GM23338 (cell line): ENCODE data around the gene SSH2. TPM values are rescaled to one million over a fixed set of nuclear protein-coding genes. Genes with fewer than 3 reads are reported as not detected.

Experiments
- ATAC-seq: fragments of 200-7000 bp; cut with Tn5 transposase; 3 replicates; pipeline ENCODE4 v1.9.1; 2020
- DNase-seq: peaks from one replicate; pipeline ENCODE4 v3.0.0-alpha.2; 2015; ENCODE audit warnings: low spot score
- H2AFZ ChIP-seq: fragments of 200-600 bp; sonication (generic); 2 replicates; pipeline ENCODE4 v1.8.0; 2016; ENCODE audit warnings: antibody characterized with exemption, mild to moderate bottlenecking, moderate library complexity
- H3F3A ChIP-seq: fragments of 200-600 bp; sonication (generic); replicated peaks from 2 replicates; pipeline ENCODE4 v1.8.0; 2017; ENCODE audit warnings: antibody characterized with exemption, mixed run types, low read depth
- H3K27ac ChIP-seq: fragments of 200-600 bp; sonication (generic); 2 replicates; pipeline ENCODE4 v1.6.1; 2016; ENCODE audit warnings: low read depth
- H3K27me3 ChIP-seq: fragments of 200-600 bp; sonication (generic); 2 replicates; pipeline ENCODE4 v1.8.0; 2016; ENCODE audit warnings: mild to moderate bottlenecking, mixed run types, moderate library complexity; ENCODE audit not compliant: insufficient read depth
- H3K36me3 ChIP-seq: fragments of 200-600 bp; sonication (generic); 2 replicates; pipeline ENCODE4 v1.8.0; 2016; ENCODE audit warnings: mild to moderate bottlenecking; ENCODE audit not compliant: insufficient read depth
- H3K4me1 ChIP-seq: fragments of 200-600 bp; sonication (generic); 2 replicates; pipeline ENCODE4 v1.8.0; 2016; ENCODE audit warnings: mild to moderate bottlenecking, moderate library complexity; ENCODE audit not compliant: insufficient read depth
- H3K4me2 ChIP-seq: fragments of 200-600 bp; sonication (generic); 2 replicates; pipeline ENCODE4 v1.7.1; 2017; ENCODE audit warnings: mixed run types
- H3K4me3 ChIP-seq: fragments of 200-600 bp; sonication (generic); 2 replicates; pipeline ENCODE4 v1.6.1; 2016; ENCODE audit warnings: mixed run types
- H3K79me2 ChIP-seq: fragments of 200-600 bp; sonication (generic); replicated peaks from 2 replicates; pipeline ENCODE4 v1.8.0; 2017; ENCODE audit warnings: mild to moderate bottlenecking; ENCODE audit not compliant: insufficient read depth
- H3K9me2 ChIP-seq: fragments of 200-600 bp; sonication (generic); 2 replicates; pipeline ENCODE4 v1.8.0; 2017; ENCODE audit not compliant: insufficient read depth
- H4K20me1 ChIP-seq: fragments of 200-600 bp; sonication (generic); replicated peaks from 2 replicates; pipeline ENCODE4 v1.8.0; 2017; ENCODE audit warnings: mild to moderate bottlenecking; ENCODE audit not compliant: insufficient read depth
- H3K27ac Mint-ChIP-seq: 2 replicates; pipeline ENCODE4 v1.8.0; 2020; ENCODE audit warnings: inconsistent platforms, mild to moderate bottlenecking, moderate library complexity, mixed read lengths
- H3K27me3 Mint-ChIP-seq: 3 replicates; pipeline ENCODE4 v1.8.0; 2022; ENCODE audit warnings: low read depth, mild to moderate bottlenecking, moderate library complexity, mixed read lengths, inconsistent platforms; ENCODE audit not compliant: insufficient read depth, poor library complexity
- H3K36me3 Mint-ChIP-seq: 3 replicates; pipeline ENCODE4 v1.8.0; 2021; ENCODE audit warnings: low read depth, mild to moderate bottlenecking, inconsistent platforms, moderate library complexity, mixed read lengths
- H3K4me1 Mint-ChIP-seq: 3 replicates; pipeline ENCODE4 v1.8.0; 2020; ENCODE audit warnings: mild to moderate bottlenecking, inconsistent platforms, mixed read lengths
- H3K4me3 Mint-ChIP-seq: 3 replicates; pipeline ENCODE4 v1.8.0; 2021; ENCODE audit warnings: moderate library complexity, mild to moderate bottlenecking, inconsistent platforms, mixed read lengths
- H3K9me3 Mint-ChIP-seq: 3 replicates; pipeline ENCODE4 v1.8.0; 2020; ENCODE audit warnings: moderate library complexity, mild to moderate bottlenecking, inconsistent platforms, mixed read lengths
- CREB1 ChIP-seq: fragments of 250-450 bp; sonication (Bioruptor Pico); IDR thresholded peaks from 2 replicates; pipeline ENCODE4 v1.5.0; 2020; ENCODE audit warnings: low read depth, mild to moderate bottlenecking, moderate library complexity
- EZH2 ChIP-seq: fragments of 200-600 bp; sonication (generic); IDR thresholded peaks from one replicate; pipeline ENCODE4 v1.8.0; 2017; ENCODE audit warnings: antibody characterized with exemption, mild to moderate bottlenecking, low read depth; ENCODE audit not compliant: unreplicated experiment
- EZH2phosphoT487 ChIP-seq: fragments of 200-600 bp; sonication (generic); IDR thresholded peaks from one replicate; pipeline ENCODE4 v1.8.1; 2018; ENCODE audit warnings: antibody characterized with exemption; ENCODE audit not compliant: unreplicated experiment
- JUNB ChIP-seq: IDR thresholded peaks from one replicate; pipeline ENCODE4 v1.6.1; 2016; ENCODE audit warnings: antibody characterized with exemption; ENCODE audit not compliant: unreplicated experiment
- NANOG ChIP-seq: IDR thresholded peaks from 2 replicates; pipeline ENCODE4 v1.6.1; 2016; ENCODE audit warnings: antibody characterized with exemption, borderline replicate concordance
- POLR2AphosphoS5 ChIP-seq: IDR thresholded peaks from 2 replicates; pipeline ENCODE4 v1.6.1; 2016; ENCODE audit warnings: antibody characterized with exemption, low read depth
- STAT1 ChIP-seq: IDR thresholded peaks from one replicate; pipeline ENCODE4 v1.6.1; 2016; ENCODE audit warnings: antibody characterized with exemption; ENCODE audit not compliant: unreplicated experiment
- ZNF114 ChIP-seq: fragments of 250-450 bp; sonication (Bioruptor Pico); IDR thresholded peaks from 2 replicates; pipeline ENCODE4 v1.5.0; 2020; ENCODE audit warnings: mild to moderate bottlenecking, moderate library complexity
- ZNF331 ChIP-seq: fragments of 250-450 bp; sonication (Bioruptor Pico); IDR thresholded peaks from 2 replicates; pipeline ENCODE4 v1.5.0; 2020; ENCODE audit warnings: low read depth, mild to moderate bottlenecking, moderate library complexity
- polyA plus RNA-seq: library from polyadenylated mRNA; unstranded; fragments of >200 nt; fragmentation: Nextera tagmentation; extraction: Ambion mirVana; gene quantifications from 2 replicates; pipeline ENCODE4 v1.2.1, GENCODE V29; 2016
- total RNA-seq: library from RNA; depleted of rRNA; stranded (reverse); fragments of >200 nt; shearing (Covaris generic); gene quantifications from 2 replicates; pipeline ENCODE4 v1.2.3, GENCODE V29; 2014
- TF ChIP-seq, protein P1 (sequence below): IDR thresholded peaks from one replicate; pipeline ENCODE4 v1.6.1; 2018; ENCODE audit warnings: antibody characterized with exemption; ENCODE audit not compliant: unreplicated experiment
- TF ChIP-seq, protein P2 (sequence below), 2 experiments: fragments of 200-600 bp in 1 of 2; sonication (generic) in 1 of 2; conservative IDR thresholded peaks; 2 replicates each; pipeline versions ENCODE4 v1.5.1 to v1.6.1; 2016 to 2017; ENCODE audit warnings: antibody characterized with exemption in 2 of 2, low read depth in 2 of 2, mild to moderate bottlenecking in 2 of 2, moderate library complexity in 1 of 2
- TF ChIP-seq, protein P3 (sequence below): IDR thresholded peaks from 2 replicates; pipeline ENCODE4 v1.6.1; 2016; ENCODE audit warnings: antibody characterized with exemption
- TF ChIP-seq, protein P4 (sequence below): fragments of 250-450 bp; sonication (Bioruptor Pico); IDR thresholded peaks from 2 replicates; pipeline ENCODE4 v1.5.0; 2020; ENCODE audit warnings: mild to moderate bottlenecking, moderate library complexity

Gene SSH2
- total and polyA plus RNA-seq, 2 experiments from 2014 or later: 9.9 to 12.1 TPM

DNA sequence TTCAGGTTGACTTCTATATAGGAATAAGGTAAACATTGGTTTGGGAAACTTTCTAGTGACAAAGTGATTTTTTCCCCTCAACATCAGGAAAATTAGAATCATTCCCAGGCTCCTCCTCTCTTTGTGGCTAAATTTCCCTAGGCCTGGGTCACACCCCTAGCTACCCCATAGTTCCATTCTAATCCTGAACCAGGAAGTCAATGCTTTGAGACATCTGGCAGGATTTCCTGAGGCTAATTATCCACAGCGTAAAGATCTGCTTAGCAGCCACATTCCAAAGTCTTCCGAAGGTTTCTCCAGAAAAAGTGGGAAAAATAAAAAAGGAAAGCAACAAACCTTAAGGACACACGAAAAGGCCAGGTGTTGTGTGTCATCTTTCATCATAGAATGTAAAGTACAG lies 247.0 kb downstream of the SSH2 start:
- Mint-ChIP-seq H3K27ac (peak overlapping the region; percentile 66), H3K4me1 (peaks cover 6% of the 10 kb centered on the region; the same call in 2 of the 3 replicates), H3K27me3 (peaks cover 4% of the 10 kb centered on the region), H3K9me3 (no peaks in the 10 kb centered on the region), H3K36me3 (no peaks in the 10 kb centered on the region), H3K4me3 (no peak overlapping the region)
- no peaks in the 10 kb centered on the region for H3F3A ChIP-seq
- no peaks in the 10 kb centered on the region for H3K27me3 ChIP-seq
- no peaks in the 10 kb centered on the region for H3K36me3 ChIP-seq
- H3K79me2 ChIP-seq: no peaks in the 10 kb centered on the region
- peak overlapping the region; percentile 34 for H3K27ac ChIP-seq
- DNase-seq (peak; percentile 64), ATAC-seq (peak; percentile 79)
- no peaks in the 10 kb centered on the region for H4K20me1 ChIP-seq
- no peak overlapping the region for H3K4me3 ChIP-seq
- no peak overlapping the region for H2AFZ ChIP-seq
- TF ChIP-seq, protein P1, sequence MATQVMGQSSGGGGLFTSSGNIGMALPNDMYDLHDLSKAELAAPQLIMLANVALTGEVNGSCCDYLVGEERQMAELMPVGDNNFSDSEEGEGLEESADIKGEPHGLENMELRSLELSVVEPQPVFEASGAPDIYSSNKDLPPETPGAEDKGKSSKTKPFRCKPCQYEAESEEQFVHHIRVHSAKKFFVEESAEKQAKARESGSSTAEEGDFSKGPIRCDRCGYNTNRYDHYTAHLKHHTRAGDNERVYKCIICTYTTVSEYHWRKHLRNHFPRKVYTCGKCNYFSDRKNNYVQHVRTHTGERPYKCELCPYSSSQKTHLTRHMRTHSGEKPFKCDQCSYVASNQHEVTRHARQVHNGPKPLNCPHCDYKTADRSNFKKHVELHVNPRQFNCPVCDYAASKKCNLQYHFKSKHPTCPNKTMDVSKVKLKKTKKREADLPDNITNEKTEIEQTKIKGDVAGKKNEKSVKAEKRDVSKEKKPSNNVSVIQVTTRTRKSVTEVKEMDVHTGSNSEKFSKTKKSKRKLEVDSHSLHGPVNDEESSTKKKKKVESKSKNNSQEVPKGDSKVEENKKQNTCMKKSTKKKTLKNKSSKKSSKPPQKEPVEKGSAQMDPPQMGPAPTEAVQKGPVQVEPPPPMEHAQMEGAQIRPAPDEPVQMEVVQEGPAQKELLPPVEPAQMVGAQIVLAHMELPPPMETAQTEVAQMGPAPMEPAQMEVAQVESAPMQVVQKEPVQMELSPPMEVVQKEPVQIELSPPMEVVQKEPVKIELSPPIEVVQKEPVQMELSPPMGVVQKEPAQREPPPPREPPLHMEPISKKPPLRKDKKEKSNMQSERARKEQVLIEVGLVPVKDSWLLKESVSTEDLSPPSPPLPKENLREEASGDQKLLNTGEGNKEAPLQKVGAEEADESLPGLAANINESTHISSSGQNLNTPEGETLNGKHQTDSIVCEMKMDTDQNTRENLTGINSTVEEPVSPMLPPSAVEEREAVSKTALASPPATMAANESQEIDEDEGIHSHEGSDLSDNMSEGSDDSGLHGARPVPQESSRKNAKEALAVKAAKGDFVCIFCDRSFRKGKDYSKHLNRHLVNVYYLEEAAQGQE: no peak
- TF ChIP-seq EZH2 (no peak), EZH2phosphoT487 (no peak), POLR2AphosphoS5 (no peak), CREB1 (CRISPR knock-in tag) (no peak), STAT1 (no peak), NANOG (no peak), ZNF114 (no peak), ZNF331 (CRISPR knock-in tag) (no peak), JUNB (no peak)
- TF ChIP-seq, protein P2, sequence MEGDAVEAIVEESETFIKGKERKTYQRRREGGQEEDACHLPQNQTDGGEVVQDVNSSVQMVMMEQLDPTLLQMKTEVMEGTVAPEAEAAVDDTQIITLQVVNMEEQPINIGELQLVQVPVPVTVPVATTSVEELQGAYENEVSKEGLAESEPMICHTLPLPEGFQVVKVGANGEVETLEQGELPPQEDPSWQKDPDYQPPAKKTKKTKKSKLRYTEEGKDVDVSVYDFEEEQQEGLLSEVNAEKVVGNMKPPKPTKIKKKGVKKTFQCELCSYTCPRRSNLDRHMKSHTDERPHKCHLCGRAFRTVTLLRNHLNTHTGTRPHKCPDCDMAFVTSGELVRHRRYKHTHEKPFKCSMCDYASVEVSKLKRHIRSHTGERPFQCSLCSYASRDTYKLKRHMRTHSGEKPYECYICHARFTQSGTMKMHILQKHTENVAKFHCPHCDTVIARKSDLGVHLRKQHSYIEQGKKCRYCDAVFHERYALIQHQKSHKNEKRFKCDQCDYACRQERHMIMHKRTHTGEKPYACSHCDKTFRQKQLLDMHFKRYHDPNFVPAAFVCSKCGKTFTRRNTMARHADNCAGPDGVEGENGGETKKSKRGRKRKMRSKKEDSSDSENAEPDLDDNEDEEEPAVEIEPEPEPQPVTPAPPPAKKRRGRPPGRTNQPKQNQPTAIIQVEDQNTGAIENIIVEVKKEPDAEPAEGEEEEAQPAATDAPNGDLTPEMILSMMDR (conservative IDR thresholded peaks at IDR 0.05; ENCODE audit: low read depth in 2 of 2): no peak
- TF ChIP-seq, protein P3, sequence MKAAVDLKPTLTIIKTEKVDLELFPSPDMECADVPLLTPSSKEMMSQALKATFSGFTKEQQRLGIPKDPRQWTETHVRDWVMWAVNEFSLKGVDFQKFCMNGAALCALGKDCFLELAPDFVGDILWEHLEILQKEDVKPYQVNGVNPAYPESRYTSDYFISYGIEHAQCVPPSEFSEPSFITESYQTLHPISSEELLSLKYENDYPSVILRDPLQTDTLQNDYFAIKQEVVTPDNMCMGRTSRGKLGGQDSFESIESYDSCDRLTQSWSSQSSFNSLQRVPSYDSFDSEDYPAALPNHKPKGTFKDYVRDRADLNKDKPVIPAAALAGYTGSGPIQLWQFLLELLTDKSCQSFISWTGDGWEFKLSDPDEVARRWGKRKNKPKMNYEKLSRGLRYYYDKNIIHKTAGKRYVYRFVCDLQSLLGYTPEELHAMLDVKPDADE: no peak
- TF ChIP-seq, protein P4, sequence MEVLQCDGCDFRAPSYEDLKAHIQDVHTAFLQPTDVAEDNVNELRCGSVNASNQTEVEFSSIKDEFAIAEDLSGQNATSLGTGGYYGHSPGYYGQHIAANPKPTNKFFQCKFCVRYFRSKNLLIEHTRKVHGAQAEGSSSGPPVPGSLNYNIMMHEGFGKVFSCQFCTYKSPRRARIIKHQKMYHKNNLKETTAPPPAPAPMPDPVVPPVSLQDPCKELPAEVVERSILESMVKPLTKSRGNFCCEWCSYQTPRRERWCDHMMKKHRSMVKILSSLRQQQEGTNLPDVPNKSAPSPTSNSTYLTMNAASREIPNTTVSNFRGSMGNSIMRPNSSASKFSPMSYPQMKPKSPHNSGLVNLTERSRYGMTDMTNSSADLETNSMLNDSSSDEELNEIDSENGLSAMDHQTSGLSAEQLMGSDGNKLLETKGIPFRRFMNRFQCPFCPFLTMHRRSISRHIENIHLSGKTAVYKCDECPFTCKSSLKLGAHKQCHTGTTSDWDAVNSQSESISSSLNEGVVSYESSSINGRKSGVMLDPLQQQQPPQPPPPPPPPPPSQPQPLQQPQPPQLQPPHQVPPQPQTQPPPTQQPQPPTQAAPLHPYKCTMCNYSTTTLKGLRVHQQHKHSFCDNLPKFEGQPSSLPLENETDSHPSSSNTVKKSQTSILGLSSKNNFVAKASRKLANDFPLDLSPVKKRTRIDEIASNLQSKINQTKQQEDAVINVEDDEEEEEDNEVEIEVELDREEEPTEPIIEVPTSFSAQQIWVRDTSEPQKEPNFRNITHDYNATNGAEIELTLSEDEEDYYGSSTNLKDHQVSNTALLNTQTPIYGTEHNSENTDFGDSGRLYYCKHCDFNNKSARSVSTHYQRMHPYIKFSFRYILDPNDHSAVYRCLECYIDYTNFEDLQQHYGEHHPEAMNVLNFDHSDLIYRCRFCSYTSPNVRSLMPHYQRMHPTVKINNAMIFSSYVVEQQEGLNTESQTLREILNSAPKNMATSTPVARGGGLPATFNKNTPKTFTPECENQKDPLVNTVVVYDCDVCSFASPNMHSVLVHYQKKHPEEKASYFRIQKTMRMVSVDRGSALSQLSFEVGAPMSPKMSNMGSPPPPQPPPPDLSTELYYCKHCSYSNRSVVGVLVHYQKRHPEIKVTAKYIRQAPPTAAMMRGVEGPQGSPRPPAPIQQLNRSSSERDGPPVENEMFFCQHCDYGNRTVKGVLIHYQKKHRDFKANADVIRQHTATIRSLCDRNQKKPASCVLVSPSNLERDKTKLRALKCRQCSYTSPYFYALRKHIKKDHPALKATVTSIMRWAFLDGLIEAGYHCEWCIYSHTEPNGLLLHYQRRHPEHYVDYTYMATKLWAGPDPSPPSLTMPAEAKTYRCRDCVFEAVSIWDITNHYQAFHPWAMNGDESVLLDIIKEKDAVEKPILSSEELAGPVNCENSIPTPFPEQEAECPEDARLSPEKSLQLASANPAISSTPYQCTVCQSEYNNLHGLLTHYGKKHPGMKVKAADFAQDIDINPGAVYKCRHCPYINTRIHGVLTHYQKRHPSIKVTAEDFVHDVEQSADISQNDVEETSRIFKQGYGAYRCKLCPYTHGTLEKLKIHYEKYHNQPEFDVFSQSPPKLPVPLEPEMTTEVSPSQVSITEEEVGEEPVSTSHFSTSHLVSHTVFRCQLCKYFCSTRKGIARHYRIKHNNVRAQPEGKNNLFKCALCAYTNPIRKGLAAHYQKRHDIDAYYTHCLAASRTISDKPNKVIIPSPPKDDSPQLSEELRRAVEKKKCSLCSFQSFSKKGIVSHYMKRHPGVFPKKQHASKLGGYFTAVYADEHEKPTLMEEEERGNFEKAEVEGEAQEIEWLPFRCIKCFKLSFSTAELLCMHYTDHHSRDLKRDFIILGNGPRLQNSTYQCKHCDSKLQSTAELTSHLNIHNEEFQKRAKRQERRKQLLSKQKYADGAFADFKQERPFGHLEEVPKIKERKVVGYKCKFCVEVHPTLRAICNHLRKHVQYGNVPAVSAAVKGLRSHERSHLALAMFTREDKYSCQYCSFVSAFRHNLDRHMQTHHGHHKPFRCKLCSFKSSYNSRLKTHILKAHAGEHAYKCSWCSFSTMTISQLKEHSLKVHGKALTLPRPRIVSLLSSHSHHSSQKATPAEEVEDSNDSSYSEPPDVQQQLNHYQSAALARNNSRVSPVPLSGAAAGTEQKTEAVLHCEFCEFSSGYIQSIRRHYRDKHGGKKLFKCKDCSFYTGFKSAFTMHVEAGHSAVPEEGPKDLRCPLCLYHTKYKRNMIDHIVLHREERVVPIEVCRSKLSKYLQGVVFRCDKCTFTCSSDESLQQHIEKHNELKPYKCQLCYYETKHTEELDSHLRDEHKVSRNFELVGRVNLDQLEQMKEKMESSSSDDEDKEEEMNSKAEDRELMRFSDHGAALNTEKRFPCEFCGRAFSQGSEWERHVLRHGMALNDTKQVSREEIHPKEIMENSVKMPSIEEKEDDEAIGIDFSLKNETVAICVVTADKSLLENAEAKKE (CRISPR knock-in tag): no peak
- peaks cover 4% of the 10 kb centered on the region; the same call in 1 of the 2 replicates for H3K4me1 ChIP-seq
- no peaks in the 10 kb centered on the region for H3K9me2 ChIP-seq
- H3K4me2 ChIP-seq: no peak overlapping the region
